ENCODE measurements around the gene AQP3.

AQP3 gene

DNA sequence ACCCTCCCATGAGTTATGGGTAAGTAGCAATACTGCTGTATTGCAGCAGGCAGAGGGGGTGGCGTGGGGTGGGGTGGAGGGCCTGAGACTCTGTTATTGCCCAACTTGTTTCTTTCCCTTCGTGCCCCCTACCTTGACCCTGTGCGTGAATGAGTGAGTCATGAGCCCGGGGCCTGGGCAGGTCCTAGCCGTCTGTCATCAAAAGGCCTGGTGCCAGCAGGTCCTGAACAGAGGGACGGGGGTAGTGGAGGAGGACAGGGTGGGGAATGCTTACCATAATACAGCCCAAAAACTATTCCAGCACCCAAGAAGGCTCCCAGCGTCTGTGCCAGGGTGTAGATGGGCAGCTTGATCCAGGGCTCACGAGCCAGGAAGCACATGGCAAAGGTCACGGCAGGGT, 4.3 kb downstream of the AQP3 start:
- H3K36me3 ChIP-seq (ENCODE audit: low read length) = no peaks in the 10 kb centered on the region
- no peaks in the 10 kb centered on the region for H4K20me1 ChIP-seq (ENCODE audit: low read depth, low read length)
- TF ChIP-seq EZH2phosphoT487 (conservative IDR thresholded peaks at IDR 0.05; ENCODE audit: low read length) = no peak
- TF ChIP-seq, protein P1, sequence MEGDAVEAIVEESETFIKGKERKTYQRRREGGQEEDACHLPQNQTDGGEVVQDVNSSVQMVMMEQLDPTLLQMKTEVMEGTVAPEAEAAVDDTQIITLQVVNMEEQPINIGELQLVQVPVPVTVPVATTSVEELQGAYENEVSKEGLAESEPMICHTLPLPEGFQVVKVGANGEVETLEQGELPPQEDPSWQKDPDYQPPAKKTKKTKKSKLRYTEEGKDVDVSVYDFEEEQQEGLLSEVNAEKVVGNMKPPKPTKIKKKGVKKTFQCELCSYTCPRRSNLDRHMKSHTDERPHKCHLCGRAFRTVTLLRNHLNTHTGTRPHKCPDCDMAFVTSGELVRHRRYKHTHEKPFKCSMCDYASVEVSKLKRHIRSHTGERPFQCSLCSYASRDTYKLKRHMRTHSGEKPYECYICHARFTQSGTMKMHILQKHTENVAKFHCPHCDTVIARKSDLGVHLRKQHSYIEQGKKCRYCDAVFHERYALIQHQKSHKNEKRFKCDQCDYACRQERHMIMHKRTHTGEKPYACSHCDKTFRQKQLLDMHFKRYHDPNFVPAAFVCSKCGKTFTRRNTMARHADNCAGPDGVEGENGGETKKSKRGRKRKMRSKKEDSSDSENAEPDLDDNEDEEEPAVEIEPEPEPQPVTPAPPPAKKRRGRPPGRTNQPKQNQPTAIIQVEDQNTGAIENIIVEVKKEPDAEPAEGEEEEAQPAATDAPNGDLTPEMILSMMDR (IDR thresholded peaks at IDR 0.05; ENCODE audit: insufficient read depth, low read length, poor library complexity, severe bottlenecking) = no peak
- H3F3A ChIP-seq (ENCODE audit: insufficient read depth) = no peaks in the 10 kb centered on the region
- no peak overlapping the region for H2AFZ ChIP-seq (ENCODE audit: low read depth, low read length, severe bottlenecking)
- H3K27me3 ChIP-seq (ENCODE audit: low read length) = no peaks in the 10 kb centered on the region
- no peak overlapping the region for H3K4me2 ChIP-seq (ENCODE audit: low read depth, low read length, poor library complexity, severe bottlenecking)
- H3K79me2 ChIP-seq (ENCODE audit: insufficient read depth, low read length) = no peaks in the 10 kb centered on the region
- no peaks in the 10 kb centered on the region for H3K9me3 ChIP-seq (ENCODE audit: insufficient read depth, low read length)
- no peaks in the 10 kb centered on the region for H3K9me2 ChIP-seq (replicated peaks; ENCODE audit: insufficient read depth, low read length)
- no peak overlapping the region for H3K4me3 ChIP-seq (ENCODE audit: insufficient read depth, low read length, poor library complexity, severe bottlenecking)
- H3K27ac ChIP-seq (ENCODE audit: low read depth, low read length) = no peak overlapping the region
- no peak overlapping the region for H3K9ac ChIP-seq (ENCODE audit: low read length)

DNA sequence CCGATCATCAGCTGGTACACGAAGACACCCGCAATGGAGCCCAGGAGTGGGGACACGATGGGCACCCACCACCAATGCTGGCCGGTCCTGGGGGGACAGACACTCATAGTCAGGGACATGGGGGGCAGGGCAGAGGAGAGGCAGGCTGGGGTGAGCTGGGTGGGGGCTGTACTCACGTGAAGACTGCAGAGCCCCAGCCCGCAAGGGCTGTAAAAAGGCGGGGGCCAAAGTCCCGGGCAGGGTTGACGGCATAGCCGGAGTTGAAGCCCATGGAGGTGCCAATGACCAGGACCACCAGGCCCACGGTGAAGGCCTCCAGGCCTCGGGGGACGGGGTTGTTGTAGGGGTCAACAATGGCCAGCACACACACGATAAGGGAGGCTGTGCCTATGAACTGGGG, 5.3 kb downstream of the AQP3 start:
- no peaks in the 10 kb centered on the region for H3K79me2 ChIP-seq (ENCODE audit: insufficient read depth, low read length)
- TF ChIP-seq EZH2phosphoT487 (conservative IDR thresholded peaks at IDR 0.05; ENCODE audit: low read length) = no peak
- TF ChIP-seq, protein P1 (IDR thresholded peaks at IDR 0.05; ENCODE audit: insufficient read depth, low read length, poor library complexity, severe bottlenecking) = no peak
- H3K27me3 ChIP-seq (ENCODE audit: low read length) = no peaks in the 10 kb centered on the region
- no peak overlapping the region for H3K27ac ChIP-seq (ENCODE audit: low read depth, low read length)
- H3K4me3 ChIP-seq (ENCODE audit: insufficient read depth, low read length, poor library complexity, severe bottlenecking) = no peak overlapping the region
- H4K20me1 ChIP-seq (ENCODE audit: low read depth, low read length) = no peaks in the 10 kb centered on the region
- no peak overlapping the region for H2AFZ ChIP-seq (ENCODE audit: low read depth, low read length, severe bottlenecking)
- H3F3A ChIP-seq (ENCODE audit: insufficient read depth) = no peaks in the 10 kb centered on the region
- H3K9me3 ChIP-seq (ENCODE audit: insufficient read depth, low read length) = no peaks in the 10 kb centered on the region
- no peaks in the 10 kb centered on the region for H3K9me2 ChIP-seq (replicated peaks; ENCODE audit: insufficient read depth, low read length)
- no peaks in the 10 kb centered on the region for H3K36me3 ChIP-seq (ENCODE audit: low read length)
- no peak overlapping the region for H3K9ac ChIP-seq (ENCODE audit: low read length)
- no peak overlapping the region for H3K4me2 ChIP-seq (ENCODE audit: low read depth, low read length, poor library complexity, severe bottlenecking)

DNA sequence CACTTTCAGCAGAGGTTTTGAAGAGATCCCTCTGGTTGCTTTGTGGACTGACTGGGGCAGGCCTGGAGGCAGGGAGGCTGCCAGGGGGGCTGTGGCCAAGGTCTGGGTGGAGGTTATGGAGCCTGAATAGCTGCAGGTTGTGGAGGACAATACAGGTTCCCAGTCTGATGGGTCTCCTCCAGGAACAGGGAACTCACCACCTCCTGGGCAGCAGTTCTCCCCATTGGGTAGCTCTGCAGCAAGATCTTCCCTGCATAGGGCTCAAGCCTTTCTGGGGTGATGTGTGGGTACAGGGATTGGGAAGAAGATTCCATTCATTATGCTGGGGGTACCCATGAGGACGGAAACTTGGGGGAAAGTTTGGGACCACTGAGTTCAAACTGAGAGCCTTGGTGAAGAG, 6.8 kb downstream of the AQP3 start:
- Histone ChIP-seq H4K20me1 (ENCODE audit: low read depth, low read length) (no peaks in the 10 kb centered on the region), H3K4me2 (ENCODE audit: low read depth, low read length, poor library complexity, severe bottlenecking) (no peak overlapping the region), H3K4me3 (ENCODE audit: insufficient read depth, low read length, poor library complexity, severe bottlenecking) (no peak overlapping the region), H3K27ac (ENCODE audit: low read depth, low read length) (no peak overlapping the region), H3K79me2 (ENCODE audit: insufficient read depth, low read length) (no peaks in the 10 kb centered on the region), H2AFZ (ENCODE audit: low read depth, low read length, severe bottlenecking) (no peak overlapping the region), H3K36me3 (ENCODE audit: low read length) (no peaks in the 10 kb centered on the region), H3K9ac (ENCODE audit: low read length) (no peak overlapping the region), H3K9me2 (replicated peaks; ENCODE audit: insufficient read depth, low read length) (no peaks in the 10 kb centered on the region), H3K27me3 (ENCODE audit: low read length) (no peaks in the 10 kb centered on the region), H3K9me3 (ENCODE audit: insufficient read depth, low read length) (no peaks in the 10 kb centered on the region), H3F3A (ENCODE audit: insufficient read depth) (no peaks in the 10 kb centered on the region)
- TF ChIP-seq, protein P1 (IDR thresholded peaks at IDR 0.05; ENCODE audit: insufficient read depth, low read length, poor library complexity, severe bottlenecking) = no peak
- TF ChIP-seq EZH2phosphoT487 (conservative IDR thresholded peaks at IDR 0.05; ENCODE audit: low read length) = no peak
